Calu3 (cell line): ENCODE results near the gene IFI27L1. TPM values are rescaled to one million over a fixed set of nuclear protein-coding genes. Genes with fewer than 3 reads are reported as not detected.

Experiments used
- BruUV-seq: library from RNA; stranded (reverse); fragments of 400-500 nt; replicated peaks from 2 replicates; lab custom pipeline; 2021; lab: Mats Ljungman, UMichigan
- CTCF ChIA-PET: fragments of 300-600 bp; sonication (Branson Sonifier 250); formaldehyde crosslinking; loops from one replicate; lab custom pipeline; 2022; ENCODE audit warnings: antibody characterized with exemption; lab: Charles Lee
- DNase-seq: peaks from one replicate; pipeline ENCODE4 v3.0.0; 2022
- H3K27ac Mint-ChIP-seq: one replicate; pipeline ENCODE4 v1.8.0; 2022; ENCODE audit warnings: mixed read lengths; ENCODE audit not compliant: unreplicated experiment
- H3K27me3 Mint-ChIP-seq: one replicate; pipeline ENCODE4 v1.8.0; 2022; ENCODE audit warnings: mixed read lengths; ENCODE audit not compliant: unreplicated experiment
- H3K36me3 Mint-ChIP-seq: one replicate; pipeline ENCODE4 v1.8.0; 2022; ENCODE audit warnings: mild to moderate bottlenecking, moderate library complexity, mixed read lengths; ENCODE audit not compliant: insufficient read depth, unreplicated experiment
- H3K4me1 Mint-ChIP-seq: one replicate; pipeline ENCODE4 v1.8.0; 2022; ENCODE audit warnings: mild to moderate bottlenecking, low read depth, mixed read lengths; ENCODE audit not compliant: unreplicated experiment
- H3K4me3 Mint-ChIP-seq: one replicate; pipeline ENCODE4 v1.8.0; 2022; ENCODE audit warnings: mild to moderate bottlenecking, low read depth, moderate library complexity, mixed read lengths; ENCODE audit not compliant: unreplicated experiment
- H3K9me3 Mint-ChIP-seq: one replicate; pipeline ENCODE4 v1.8.0; 2022; ENCODE audit warnings: low read depth, mixed read lengths; ENCODE audit not compliant: unreplicated experiment
- CTCF ChIP-seq: fragments of 200-600 bp; IDR thresholded peaks from one replicate; pipeline ENCODE4 v1.8.0; 2022; ENCODE audit warnings: antibody characterized with exemption; ENCODE audit not compliant: unreplicated experiment
- intact Hi-C: fragments of 100-400 bp; cut with micrococcal nuclease; formaldehyde crosslinking; loops from one replicate; pipeline ENCODE4 v1.10.0; 2022; ENCODE audit not compliant: unreplicated experiment
- total RNA-seq: library from RNA; stranded (reverse); gene quantifications from 2 replicates; pipeline ENCODE4 v1.2.3, GENCODE V29; 2022

The IFI27L1 gene
- total RNA-seq, 1 experiment from 2014 or later: 17.7 TPM

- intact Hi-C loops: no loop called here
- Mint-ChIP-seq H3K27ac (no peak overlapping the region), H3K9me3 (no peaks in the 10 kb centered on the region), H3K4me1 (peaks cover 44% of the 10 kb centered on the region), H3K36me3 (peaks cover 36% of the 10 kb centered on the region), H3K27me3 (peaks cover 35% of the 10 kb centered on the region), H3K4me3 (peak overlapping the region; percentile 63)
- no peak for TF ChIP-seq CTCF
- DNase-seq: no peak
- CTCF ChIA-PET: interaction anchor here (0.6 kb wide), 1 partner anchor 424 kb away, joined by 3 read pairs; no protein-coding TSS in a partner anchor
- BruUV-seq: no TSS peak
Measured at GRCh38 chr14:94113073-94113472, 32.0 kb downstream of the IFI27L1 start.

DNA sequence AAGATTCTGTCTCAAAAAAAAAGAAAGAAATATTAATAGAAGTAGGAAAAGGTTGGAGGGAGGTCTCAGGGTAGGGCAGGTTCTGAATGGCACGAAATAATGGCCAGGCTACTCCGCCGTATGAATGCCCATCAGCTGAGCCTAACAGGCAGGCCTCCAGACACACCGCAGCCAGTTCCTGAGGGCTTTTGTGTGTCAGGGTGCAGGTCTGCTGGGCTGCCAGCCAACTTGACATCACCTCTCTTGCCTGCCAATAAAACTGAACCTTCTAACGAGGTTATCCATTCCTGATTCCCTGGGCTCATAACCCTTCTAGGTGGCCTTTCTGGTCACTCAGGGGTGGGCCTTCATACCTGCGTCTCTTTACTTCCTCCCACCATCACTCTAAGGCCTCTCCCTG lies 32.4 kb downstream of the IFI27L1 start:
- no peak overlapping the region for H3K4me3 Mint-ChIP-seq
- DNase-seq: no peak
- no peak for TF ChIP-seq CTCF
- H3K4me1 Mint-ChIP-seq: peaks cover 44% of the 10 kb centered on the region
- H3K36me3 Mint-ChIP-seq: peaks cover 36% of the 10 kb centered on the region
- CTCF ChIA-PET: interaction anchor here (0.6 kb wide), 1 partner anchor 424 kb away, joined by 3 read pairs; no protein-coding TSS in a partner anchor
- intact Hi-C loops: no loop called here
- H3K27ac Mint-ChIP-seq: no peak overlapping the region
- no peaks in the 10 kb centered on the region for H3K9me3 Mint-ChIP-seq
- peaks cover 39% of the 10 kb centered on the region for H3K27me3 Mint-ChIP-seq
- BruUV-seq: no TSS peak

GRCh38 chr14:94113908-94114588 lies 32.9 kb downstream of the IFI27L1 start:
- Mint-ChIP-seq H3K4me1 (peaks cover 44% of the 10 kb centered on the region), H3K9me3 (no peaks in the 10 kb centered on the region), H3K36me3 (peaks cover 36% of the 10 kb centered on the region), H3K27me3 (peaks cover 40% of the 10 kb centered on the region), H3K27ac (no peak overlapping the region), H3K4me3 (no peak overlapping the region)
- no TSS peak for BruUV-seq
- DNase-seq: no peak
- CTCF ChIA-PET: no interaction called here
- no peak for TF ChIP-seq CTCF
- intact Hi-C loops: no loop called here

GRCh38 chr14:94114589-94115057 lies 33.5 kb downstream of the IFI27L1 start:
- Mint-ChIP-seq H3K4me1 (peaks cover 43% of the 10 kb centered on the region), H3K36me3 (peaks cover 36% of the 10 kb centered on the region), H3K4me3 (no peak overlapping the region), H3K27me3 (peaks cover 40% of the 10 kb centered on the region), H3K9me3 (no peaks in the 10 kb centered on the region), H3K27ac (no peak overlapping the region)
- BruUV-seq: no TSS peak
- TF ChIP-seq CTCF: no peak
- CTCF ChIA-PET: interaction anchor here (0.8 kb wide), 1 partner anchor 30 kb away, joined by 4 read pairs; no protein-coding TSS in a partner anchor
- intact Hi-C loops: no loop called here
- DNase-seq: no peak
